Activated naive CD4-positive, alpha-beta T cell treated with anti-CD3 and anti-CD28 coated beads, Interleukin-2, amount 10 ng/mL, durations not matched to agents 7 days and 5 days (primary cell): ENCODE measurements around the gene NEK6.
A peak's percentile ranks its signal among the peaks of the same experiment; 100 is the strongest.

Experiments used
- CTCF ChIA-PET: fragments of 350-600 bp; sonication (Branson Sonifier 250); formaldehyde crosslinking; loops from one replicate; lab custom pipeline; 2021; ENCODE audit warnings: antibody characterized with exemption; lab: Charles Lee
- DNase-seq: peaks from one replicate; pipeline ENCODE4 v3.0.0-alpha.2; 2020
- H3K27ac Mint-ChIP-seq: one replicate; pipeline ENCODE4 v1.8.0; 2021; ENCODE audit warnings: mild to moderate bottlenecking, moderate library complexity, mixed read lengths
- H3K27me3 Mint-ChIP-seq: one replicate; pipeline ENCODE4 v1.8.0; 2021; ENCODE audit warnings: mild to moderate bottlenecking, mixed read lengths
- H3K36me3 Mint-ChIP-seq: one replicate; pipeline ENCODE4 v1.8.0; 2021; ENCODE audit warnings: mixed read lengths
- H3K4me1 Mint-ChIP-seq: one replicate; pipeline ENCODE4 v1.8.0; 2021; ENCODE audit warnings: mixed read lengths
- H3K4me3 Mint-ChIP-seq: one replicate; pipeline ENCODE4 v1.8.0; 2021; ENCODE audit warnings: mild to moderate bottlenecking, moderate library complexity, mixed read lengths
- H3K9me3 Mint-ChIP-seq: one replicate; pipeline ENCODE4 v1.8.0; 2021; ENCODE audit warnings: mixed read lengths

The NEK6 gene

GRCh38 chr9:124359855-124360678 lies 102.3 kb downstream of the NEK6 start:
- DNase-seq: no peak
- Mint-ChIP-seq H3K36me3 (peaks cover 10% of the 10 kb centered on the region), H3K4me3 (no peak overlapping the region), H3K4me1 (peaks cover 11% of the 10 kb centered on the region), H3K27me3 (no peaks in the 10 kb centered on the region), H3K27ac (no peak overlapping the region), H3K9me3 (no peaks in the 10 kb centered on the region)
- CTCF ChIA-PET: interaction anchor here (0.6 to 1.7 kb wide), 2 partner anchors 39 to 233 kb away, joined by 3 to 4 read pairs; no protein-coding TSS in a partner anchor

- no peaks in the 10 kb centered on the region for H3K9me3 Mint-ChIP-seq
- H3K27me3 Mint-ChIP-seq: no peaks in the 10 kb centered on the region
- CTCF ChIA-PET: interaction anchor here (1.4 to 1.7 kb wide), 2 partner anchors 31 to 234 kb away, joined by 3 to 4 read pairs; no protein-coding TSS in a partner anchor
- DNase-seq: no peak
- H3K27ac Mint-ChIP-seq: no peak overlapping the region
- H3K4me3 Mint-ChIP-seq: no peak overlapping the region
- H3K36me3 Mint-ChIP-seq: peaks cover 13% of the 10 kb centered on the region
- peaks cover 11% of the 10 kb centered on the region for H3K4me1 Mint-ChIP-seq
Observed at GRCh38 chr9:124361128-124361527, 103.4 kb downstream of the NEK6 start.

- no peak overlapping the region for H3K27ac Mint-ChIP-seq
- CTCF ChIA-PET: no interaction called here
Observed at GRCh38 chr9:124363326-124364096, 105.8 kb downstream of the NEK6 start.

GRCh38 chr9:124364141-124364540 lies 106.4 kb downstream of the NEK6 start:
- Mint-ChIP-seq H3K36me3 (peaks cover 5% of the 10 kb centered on the region), H3K4me3 (no peak overlapping the region), H3K27ac (no peak overlapping the region), H3K9me3 (no peaks in the 10 kb centered on the region), H3K27me3 (no peaks in the 10 kb centered on the region), H3K4me1 (no peaks in the 10 kb centered on the region)
- CTCF ChIA-PET: no interaction called here
- DNase-seq: no peak

More at GRCh38 chr9:124363326-124364096, 105.8 kb downstream of the NEK6 start:
- no peak for DNase-seq
- H3K9me3 Mint-ChIP-seq: no peaks in the 10 kb centered on the region
- H3K36me3 Mint-ChIP-seq: peaks cover 5% of the 10 kb centered on the region
- H3K4me3 Mint-ChIP-seq: no peak overlapping the region
- H3K27me3 Mint-ChIP-seq: no peaks in the 10 kb centered on the region
- H3K4me1 Mint-ChIP-seq: no peaks in the 10 kb centered on the region

GRCh38 chr9:124365036-124365435 lies 107.3 kb downstream of the NEK6 start:
- CTCF ChIA-PET: interaction anchor here (1.2 kb wide), 1 partner anchor 239 kb away, joined by 5 read pairs; no protein-coding TSS in a partner anchor
- Mint-ChIP-seq H3K27me3 (no peaks in the 10 kb centered on the region), H3K36me3 (peaks cover 5% of the 10 kb centered on the region), H3K4me1 (no peaks in the 10 kb centered on the region), H3K27ac (no peak overlapping the region), H3K9me3 (no peaks in the 10 kb centered on the region), H3K4me3 (no peak overlapping the region)
- no peak for DNase-seq

GRCh38 chr9:124366476-124367220 lies 108.9 kb downstream of the NEK6 start:
- DNase-seq: no peak
- Mint-ChIP-seq H3K27me3 (no peaks in the 10 kb centered on the region), H3K4me1 (no peaks in the 10 kb centered on the region), H3K36me3 (peaks cover 5% of the 10 kb centered on the region), H3K27ac (peak overlapping the region; percentile 5), H3K9me3 (no peaks in the 10 kb centered on the region), H3K4me3 (no peak overlapping the region)
- CTCF ChIA-PET: interaction anchor here (0.8 to 1.6 kb wide), 2 partner anchors 17 to 238 kb away, joined by 3 to 4 read pairs; no protein-coding TSS in a partner anchor

GRCh38 chr9:124368692-124369091 lies 110.9 kb downstream of the NEK6 start:
- H3K27ac Mint-ChIP-seq: no peak overlapping the region
- CTCF ChIA-PET: no interaction called here
- H3K27me3 Mint-ChIP-seq: no peaks in the 10 kb centered on the region
- no peak overlapping the region for H3K4me3 Mint-ChIP-seq
- no peaks in the 10 kb centered on the region for H3K4me1 Mint-ChIP-seq
- H3K36me3 Mint-ChIP-seq: peaks cover 7% of the 10 kb centered on the region
- DNase-seq: no peak
- no peaks in the 10 kb centered on the region for H3K9me3 Mint-ChIP-seq

GRCh38 chr9:124369231-124369797 lies 111.6 kb downstream of the NEK6 start:
- no peaks in the 10 kb centered on the region for H3K9me3 Mint-ChIP-seq
- H3K4me3 Mint-ChIP-seq: no peak overlapping the region
- DNase-seq: no peak
- H3K27me3 Mint-ChIP-seq: no peaks in the 10 kb centered on the region
- CTCF ChIA-PET: no interaction called here
- H3K36me3 Mint-ChIP-seq: peaks cover 7% of the 10 kb centered on the region
- no peak overlapping the region for H3K27ac Mint-ChIP-seq
- H3K4me1 Mint-ChIP-seq: no peaks in the 10 kb centered on the region

GRCh38 chr9:124370896-124371582 lies 113.3 kb downstream of the NEK6 start:
- Mint-ChIP-seq H3K9me3 (no peaks in the 10 kb centered on the region), H3K4me1 (no peaks in the 10 kb centered on the region), H3K4me3 (no peak overlapping the region), H3K27ac (no peak overlapping the region), H3K27me3 (no peaks in the 10 kb centered on the region), H3K36me3 (peaks cover 8% of the 10 kb centered on the region)
- CTCF ChIA-PET: interaction anchor here (1.6 kb wide), 1 partner anchor 23 kb away, joined by 4 read pairs; no protein-coding TSS in a partner anchor
- DNase-seq: no peak

GRCh38 chr9:124372038-124372437 lies 114.3 kb downstream of the NEK6 start:
- no peak for DNase-seq
- CTCF ChIA-PET: interaction anchor here (1.6 kb wide), 1 partner anchor 22 kb away, joined by 4 read pairs; no protein-coding TSS in a partner anchor
- Mint-ChIP-seq H3K4me3 (no peak overlapping the region), H3K27me3 (no peaks in the 10 kb centered on the region), H3K4me1 (no peaks in the 10 kb centered on the region), H3K27ac (no peak overlapping the region), H3K9me3 (no peaks in the 10 kb centered on the region), H3K36me3 (peaks cover 8% of the 10 kb centered on the region)

GRCh38 chr9:124373386-124373785 lies 115.6 kb downstream of the NEK6 start:
- Mint-ChIP-seq H3K36me3 (peaks cover 8% of the 10 kb centered on the region), H3K9me3 (no peaks in the 10 kb centered on the region), H3K4me1 (no peaks in the 10 kb centered on the region), H3K27ac (no peak overlapping the region), H3K4me3 (no peak overlapping the region), H3K27me3 (no peaks in the 10 kb centered on the region)
- no peak for DNase-seq
- CTCF ChIA-PET: no interaction called here

- Mint-ChIP-seq H3K27me3 (no peaks in the 10 kb centered on the region), H3K27ac (no peak overlapping the region), H3K9me3 (no peaks in the 10 kb centered on the region), H3K4me3 (no peak overlapping the region), H3K36me3 (peaks cover 8% of the 10 kb centered on the region), H3K4me1 (no peaks in the 10 kb centered on the region)
- CTCF ChIA-PET: interaction anchor here (2.4 kb wide), 1 partner anchor 13 kb away, joined by 8 read pairs; no protein-coding TSS in a partner anchor
- no peak for DNase-seq
Observed at GRCh38 chr9:124373851-124374250, 116.1 kb downstream of the NEK6 start.

GRCh38 chr9:124375726-124376125 lies 118.0 kb downstream of the NEK6 start:
- CTCF ChIA-PET: interaction anchor here (1.2 to 2.4 kb wide), 2 partner anchors 12 to 17 kb away, joined by 3 to 8 read pairs; no protein-coding TSS in a partner anchor
- no peak overlapping the region for H3K4me3 Mint-ChIP-seq
- no peaks in the 10 kb centered on the region for H3K27me3 Mint-ChIP-seq
- no peaks in the 10 kb centered on the region for H3K4me1 Mint-ChIP-seq
- DNase-seq: no peak
- H3K27ac Mint-ChIP-seq: no peak overlapping the region
- peaks cover 16% of the 10 kb centered on the region for H3K36me3 Mint-ChIP-seq
- no peaks in the 10 kb centered on the region for H3K9me3 Mint-ChIP-seq
